T-helper 17 cell (primary cell): ENCODE data around the gene WFS1. TPM values are rescaled to one million over a fixed set of nuclear protein-coding genes. Genes with fewer than 3 reads are reported as not detected.

ENCODE experiments used
- ATAC-seq: fragments of 150-1000 bp; cut with Tn5 transposase; 2 replicates; pipeline ENCODE4 v1.10.0; 2021; ENCODE audit warnings: mild to moderate bottlenecking, moderate library complexity
- DNase-seq, 3 donors: peaks; one replicate each; pipeline versions ENCODE4 v3.0.0 to v3.0.0-alpha.2; 2020 to 2021
- H3K9me3 ChIP-seq: one replicate; pipeline ENCODE4 v1.7.0; 2013; ENCODE audit warnings: low read length, mild to moderate bottlenecking; ENCODE audit not compliant: control insufficient read depth, poor library complexity, severe bottlenecking
- H3K27ac Mint-ChIP-seq: one replicate; pipeline ENCODE4 v1.8.0; 2022; ENCODE audit warnings: mild to moderate bottlenecking, moderate library complexity, mixed read lengths
- H3K27me3 Mint-ChIP-seq: one replicate; pipeline ENCODE4 v1.8.0; 2022; ENCODE audit warnings: mixed read lengths
- H3K36me3 Mint-ChIP-seq: one replicate; pipeline ENCODE4 v1.8.0; 2022; ENCODE audit warnings: low read depth, mixed read lengths
- H3K4me1 Mint-ChIP-seq: one replicate; pipeline ENCODE4 v1.8.0; 2022; ENCODE audit warnings: mild to moderate bottlenecking, mixed read lengths
- H3K4me3 Mint-ChIP-seq: one replicate; pipeline ENCODE4 v1.8.0; 2022; ENCODE audit warnings: mild to moderate bottlenecking, moderate library complexity, mixed read lengths
- total RNA-seq, 4 donors: library from RNA in 2 of 4; stranded (reverse) in 2 of 4; gene quantifications; one replicate each; pipeline ENCODE4 v1.2.3 and lab custom pipeline; 2022 to 2026

WFS1 gene, protein sequence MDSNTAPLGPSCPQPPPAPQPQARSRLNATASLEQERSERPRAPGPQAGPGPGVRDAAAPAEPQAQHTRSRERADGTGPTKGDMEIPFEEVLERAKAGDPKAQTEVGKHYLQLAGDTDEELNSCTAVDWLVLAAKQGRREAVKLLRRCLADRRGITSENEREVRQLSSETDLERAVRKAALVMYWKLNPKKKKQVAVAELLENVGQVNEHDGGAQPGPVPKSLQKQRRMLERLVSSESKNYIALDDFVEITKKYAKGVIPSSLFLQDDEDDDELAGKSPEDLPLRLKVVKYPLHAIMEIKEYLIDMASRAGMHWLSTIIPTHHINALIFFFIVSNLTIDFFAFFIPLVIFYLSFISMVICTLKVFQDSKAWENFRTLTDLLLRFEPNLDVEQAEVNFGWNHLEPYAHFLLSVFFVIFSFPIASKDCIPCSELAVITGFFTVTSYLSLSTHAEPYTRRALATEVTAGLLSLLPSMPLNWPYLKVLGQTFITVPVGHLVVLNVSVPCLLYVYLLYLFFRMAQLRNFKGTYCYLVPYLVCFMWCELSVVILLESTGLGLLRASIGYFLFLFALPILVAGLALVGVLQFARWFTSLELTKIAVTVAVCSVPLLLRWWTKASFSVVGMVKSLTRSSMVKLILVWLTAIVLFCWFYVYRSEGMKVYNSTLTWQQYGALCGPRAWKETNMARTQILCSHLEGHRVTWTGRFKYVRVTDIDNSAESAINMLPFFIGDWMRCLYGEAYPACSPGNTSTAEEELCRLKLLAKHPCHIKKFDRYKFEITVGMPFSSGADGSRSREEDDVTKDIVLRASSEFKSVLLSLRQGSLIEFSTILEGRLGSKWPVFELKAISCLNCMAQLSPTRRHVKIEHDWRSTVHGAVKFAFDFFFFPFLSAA
- total RNA-seq, result 1 to 10 TPM; 1.7 to 2.4 TPM
- total RNA-seq (lab: John Stamatoyannopoulos, UW), result 1.9 to 2.6 reads per million in 2 donors

DNA sequence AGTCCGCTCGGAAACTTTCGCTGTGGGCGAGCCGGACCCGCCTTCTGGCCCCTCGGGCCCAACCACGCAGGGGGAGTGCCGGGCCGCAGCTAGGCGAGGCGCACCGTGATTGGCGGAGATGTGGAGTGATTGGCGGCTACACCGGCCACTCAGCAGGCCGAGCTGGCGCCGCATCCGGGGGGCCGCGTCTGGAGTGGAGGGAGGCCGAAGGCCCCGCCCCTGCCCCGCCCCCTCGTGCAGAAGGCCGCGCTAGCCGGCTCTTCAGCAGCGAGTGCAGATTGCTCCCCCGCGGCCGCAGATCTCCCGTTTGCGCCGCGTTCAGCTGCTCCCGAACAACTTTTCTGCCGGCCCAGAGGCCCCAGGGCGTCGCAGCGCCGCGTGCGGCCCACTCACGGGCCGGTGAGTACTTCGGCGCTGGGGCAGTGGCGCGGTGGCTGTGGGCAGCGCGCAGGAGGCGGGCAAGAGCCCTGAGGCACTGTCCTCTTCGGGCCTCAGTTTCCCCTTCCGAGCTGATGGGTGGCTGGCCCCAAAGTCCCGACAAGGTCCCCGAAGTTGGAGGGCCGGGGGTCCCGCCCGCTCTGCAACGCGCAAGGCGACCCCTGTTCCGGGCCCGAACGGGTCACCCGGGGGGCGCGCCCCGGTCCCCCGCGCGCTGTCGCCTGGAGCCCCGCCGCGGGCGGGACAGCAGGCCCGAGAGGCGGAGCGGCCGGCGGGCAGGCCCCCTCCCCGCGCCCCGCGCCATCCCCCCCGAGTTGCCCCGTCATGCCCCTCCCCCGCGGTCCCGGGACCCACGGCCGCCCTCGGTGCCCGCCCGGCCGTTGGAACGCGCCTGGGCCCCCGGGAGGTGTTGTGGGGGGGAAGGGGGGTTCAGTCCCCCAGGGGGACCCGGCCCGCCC lies at the start of gene WFS1:
WFS1 (plus strand) TSS at position 235 of the 896 bp plus-strand sequence. CDS start 7,606 bp downstream, outside the sequence.
- peak; percentile 100 for ATAC-seq
- peak; percentile 93 to 96 (median 95) for DNase-seq
- H3K27ac Mint-ChIP-seq, result peak within 1 kb of the TSS; percentile 6
- peak within 1 kb of the TSS; percentile 85 for H3K4me3 Mint-ChIP-seq
- peaks cover 18% of the 10 kb centered on the region for H3K4me1 Mint-ChIP-seq
- peaks cover 2% of the 10 kb centered on the region for H3K36me3 Mint-ChIP-seq
- no peaks in the 10 kb centered on the region for H3K9me3 ChIP-seq
- peaks cover 7% of the 10 kb centered on the region for H3K27me3 Mint-ChIP-seq

DNA sequence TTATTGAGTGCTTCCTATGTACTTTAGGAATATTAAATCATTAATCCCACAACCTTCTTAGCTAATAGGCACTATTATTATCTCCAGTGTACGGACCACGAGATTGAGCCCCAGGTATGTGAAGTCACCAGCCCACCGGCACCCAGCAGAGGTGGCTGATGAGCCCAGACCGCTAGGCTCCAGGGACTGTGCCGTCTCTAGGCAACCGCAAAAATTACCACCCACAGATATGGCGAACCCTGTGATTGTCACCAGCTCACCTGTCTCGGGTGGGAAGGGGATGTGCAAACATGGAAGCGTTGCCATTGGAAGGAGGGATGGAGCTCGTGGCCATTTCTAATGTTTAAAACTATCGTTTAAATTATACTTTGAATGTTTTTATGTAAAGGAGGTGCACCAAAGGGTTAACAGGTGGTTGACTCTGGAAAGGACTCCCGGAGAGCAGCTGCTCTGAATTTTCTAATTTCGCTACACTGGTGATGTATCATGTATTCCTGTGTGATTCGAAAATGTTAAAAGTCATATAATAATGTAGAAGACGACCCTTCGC lies 48.3 kb upstream of the WFS1 start:
- H3K27me3 Mint-ChIP-seq, result peaks cover 52% of the 10 kb centered on the region
- no peak for ATAC-seq
- H3K9me3 ChIP-seq, result peaks cover 2% of the 10 kb centered on the region
- H3K36me3 Mint-ChIP-seq, result no peaks in the 10 kb centered on the region
- no peak for DNase-seq
- no peak overlapping the region for H3K27ac Mint-ChIP-seq
- peak overlapping the region; percentile 19 for H3K4me3 Mint-ChIP-seq
- no peaks in the 10 kb centered on the region for H3K4me1 Mint-ChIP-seq

DNA sequence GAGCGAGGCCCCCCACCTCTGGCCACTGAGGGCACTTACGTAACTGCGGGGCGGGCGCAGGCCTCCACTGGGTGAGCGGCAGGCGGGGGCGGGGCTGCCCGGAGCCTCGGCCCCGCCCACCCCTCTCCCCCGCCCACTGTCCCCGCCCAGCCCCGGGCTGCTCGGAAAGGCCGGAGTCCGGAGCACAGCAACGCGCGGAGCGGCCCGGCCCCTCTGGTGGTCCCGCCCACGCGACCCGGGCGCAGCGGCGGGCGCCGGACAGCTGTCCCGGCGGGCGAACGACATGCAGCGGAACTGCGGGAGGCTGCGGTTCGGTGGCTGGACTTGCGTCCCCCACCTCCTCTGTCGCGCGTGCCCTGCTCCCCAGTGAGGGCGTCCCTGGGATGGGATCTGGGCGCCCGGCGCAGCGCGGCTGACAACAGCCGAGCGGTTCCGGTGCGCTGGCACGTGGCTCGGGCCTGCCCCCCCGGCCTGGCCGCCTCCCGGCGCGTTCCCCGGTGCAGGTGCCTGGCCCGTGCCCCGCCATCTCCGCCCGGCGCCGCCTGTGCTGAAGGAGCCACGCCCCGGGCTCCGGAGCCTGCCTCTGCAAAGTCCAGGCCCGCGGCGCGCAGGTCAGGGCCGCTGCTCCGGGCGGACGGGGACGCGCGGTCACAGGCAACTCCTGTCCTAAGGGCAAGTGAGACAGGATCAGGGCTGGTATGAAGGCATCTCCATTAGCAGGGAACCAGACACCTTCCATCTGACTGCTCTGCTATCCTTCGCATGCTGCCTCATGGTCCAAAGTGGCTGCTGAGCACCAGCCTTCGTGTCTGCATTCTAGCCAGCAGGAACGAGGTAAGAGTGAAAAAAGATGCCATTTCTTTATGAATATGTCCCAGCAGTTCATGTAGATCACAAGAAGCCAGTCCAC lies 47.5 kb upstream of the WFS1 start:
- peaks cover 57% of the 10 kb centered on the region for H3K27me3 Mint-ChIP-seq

DNA sequence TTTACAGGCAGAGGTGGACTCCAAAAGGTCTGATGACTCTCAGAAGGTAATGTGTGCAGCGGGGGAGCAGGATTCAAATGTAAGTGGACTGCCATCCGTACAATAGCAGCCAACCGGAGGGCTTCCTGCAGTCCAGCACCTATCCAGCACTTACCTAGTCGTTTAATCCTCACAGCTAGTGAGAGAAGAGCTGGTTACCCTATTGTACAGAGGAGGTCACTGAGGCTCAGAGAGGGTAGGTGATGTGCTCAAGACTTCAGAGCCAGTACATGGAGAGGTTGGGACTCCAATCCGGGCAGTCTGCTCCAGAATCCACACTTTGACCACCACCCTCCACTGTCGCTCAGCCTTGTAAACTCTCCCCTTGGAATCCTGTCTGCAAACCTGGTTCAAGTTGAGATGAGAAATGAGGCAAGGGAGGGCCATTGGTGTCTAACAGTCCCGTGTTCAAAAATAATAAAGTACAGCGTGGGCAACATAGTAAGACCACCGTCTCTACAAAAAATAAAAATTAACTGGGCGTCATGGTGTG lies 46.8 kb upstream of the WFS1 start:
- peaks cover 58% of the 10 kb centered on the region for H3K27me3 Mint-ChIP-seq

More for the DNA sequence above, 47.5 kb upstream of the WFS1 start:
- ATAC-seq (peak; percentile 83), DNase-seq (peak in 2 of 3 donors; percentile 16 to 29)
- H3K9me3 ChIP-seq, result peaks cover 2% of the 10 kb centered on the region
- no peak overlapping the region for H3K4me3 Mint-ChIP-seq
- H3K27ac Mint-ChIP-seq, result no peak overlapping the region
- H3K4me1 Mint-ChIP-seq, result no peaks in the 10 kb centered on the region
- H3K36me3 Mint-ChIP-seq, result no peaks in the 10 kb centered on the region

DNA sequence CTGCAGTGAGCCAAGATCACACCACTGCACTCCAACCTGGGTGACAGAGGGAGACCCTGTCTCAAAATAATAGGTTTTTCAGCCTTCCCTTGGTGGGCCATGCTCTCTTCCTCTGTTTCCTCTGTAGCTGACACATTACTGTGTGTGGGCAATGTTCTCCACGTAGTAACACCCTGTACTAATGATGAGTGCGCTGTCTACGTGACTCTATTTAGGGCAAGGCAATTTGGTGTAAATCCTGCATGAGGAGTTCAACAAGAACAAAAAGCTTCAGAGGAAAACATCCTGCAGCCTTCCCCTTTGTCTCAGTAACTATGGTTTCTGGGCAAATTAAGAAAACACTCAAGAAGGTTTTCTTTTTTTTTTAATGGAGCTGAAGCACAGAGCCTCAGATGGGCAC lies 44.9 kb upstream of the WFS1 start:
- Mint-ChIP-seq H3K36me3 (no peaks in the 10 kb centered on the region), H3K27ac (no peak overlapping the region), H3K27me3 (peaks cover 55% of the 10 kb centered on the region), H3K4me3 (no peak overlapping the region), H3K4me1 (no peaks in the 10 kb centered on the region)
- no peak for DNase-seq
- peaks cover 2% of the 10 kb centered on the region for H3K9me3 ChIP-seq
- ATAC-seq, result no peak

More for the DNA sequence above, 46.8 kb upstream of the WFS1 start:
- ATAC-seq, result no peak
- no peak for DNase-seq
- Mint-ChIP-seq H3K36me3 (no peaks in the 10 kb centered on the region), H3K4me1 (no peaks in the 10 kb centered on the region), H3K4me3 (no peak overlapping the region), H3K27ac (no peak overlapping the region)
- H3K9me3 ChIP-seq, result peaks cover 2% of the 10 kb centered on the region

DNA sequence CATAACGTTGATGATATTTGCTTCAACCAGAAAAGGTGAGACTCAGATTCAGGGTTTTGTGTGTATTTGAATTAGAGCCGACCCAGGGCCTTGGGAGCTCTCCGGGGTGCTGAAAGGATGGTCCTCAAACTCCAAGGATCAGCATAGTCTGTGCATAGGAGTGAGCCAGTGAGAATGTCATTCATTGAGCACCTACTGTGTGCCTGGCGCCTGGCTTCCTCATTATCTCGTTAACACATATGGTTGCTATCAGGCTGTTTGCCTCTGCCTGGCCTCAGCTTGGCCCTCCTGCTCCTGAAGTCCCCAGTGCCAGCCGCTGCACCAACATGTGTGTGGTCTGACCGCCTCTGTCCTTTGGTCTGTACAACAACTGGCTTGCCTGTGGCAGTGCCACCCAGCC lies 44.2 kb upstream of the WFS1 start:
- Mint-ChIP-seq H3K27me3 (peaks cover 54% of the 10 kb centered on the region), H3K27ac (no peak overlapping the region), H3K36me3 (no peaks in the 10 kb centered on the region), H3K4me1 (no peaks in the 10 kb centered on the region), H3K4me3 (no peak overlapping the region)
- DNase-seq, result no peak
- H3K9me3 ChIP-seq, result peaks cover 2% of the 10 kb centered on the region
- no peak for ATAC-seq

DNA sequence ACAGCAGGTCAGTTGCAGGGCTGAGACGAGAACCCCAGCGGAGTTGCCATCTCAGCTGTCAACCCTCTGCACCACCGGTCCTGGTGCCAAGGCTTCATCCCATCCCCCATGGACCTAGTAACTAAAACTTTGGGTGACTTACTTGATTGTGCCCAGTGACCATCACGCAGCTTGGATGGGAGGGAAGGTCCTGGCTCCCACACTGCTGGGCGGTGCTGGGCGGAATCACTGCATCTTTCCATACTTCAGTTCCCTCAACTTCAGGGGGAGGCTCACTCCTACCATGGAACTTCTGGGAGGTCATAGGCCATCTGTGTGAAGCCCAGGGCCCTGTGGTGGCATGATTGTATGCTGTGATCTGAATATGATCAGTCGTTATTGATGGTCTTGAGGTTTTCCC lies 43.1 kb upstream of the WFS1 start:
- Mint-ChIP-seq H3K27me3 (peaks cover 52% of the 10 kb centered on the region), H3K4me3 (no peak overlapping the region), H3K27ac (no peak overlapping the region), H3K36me3 (no peaks in the 10 kb centered on the region), H3K4me1 (no peaks in the 10 kb centered on the region)
- ATAC-seq, result no peak
- no peak for DNase-seq
- H3K9me3 ChIP-seq, result peaks cover 2% of the 10 kb centered on the region

DNA sequence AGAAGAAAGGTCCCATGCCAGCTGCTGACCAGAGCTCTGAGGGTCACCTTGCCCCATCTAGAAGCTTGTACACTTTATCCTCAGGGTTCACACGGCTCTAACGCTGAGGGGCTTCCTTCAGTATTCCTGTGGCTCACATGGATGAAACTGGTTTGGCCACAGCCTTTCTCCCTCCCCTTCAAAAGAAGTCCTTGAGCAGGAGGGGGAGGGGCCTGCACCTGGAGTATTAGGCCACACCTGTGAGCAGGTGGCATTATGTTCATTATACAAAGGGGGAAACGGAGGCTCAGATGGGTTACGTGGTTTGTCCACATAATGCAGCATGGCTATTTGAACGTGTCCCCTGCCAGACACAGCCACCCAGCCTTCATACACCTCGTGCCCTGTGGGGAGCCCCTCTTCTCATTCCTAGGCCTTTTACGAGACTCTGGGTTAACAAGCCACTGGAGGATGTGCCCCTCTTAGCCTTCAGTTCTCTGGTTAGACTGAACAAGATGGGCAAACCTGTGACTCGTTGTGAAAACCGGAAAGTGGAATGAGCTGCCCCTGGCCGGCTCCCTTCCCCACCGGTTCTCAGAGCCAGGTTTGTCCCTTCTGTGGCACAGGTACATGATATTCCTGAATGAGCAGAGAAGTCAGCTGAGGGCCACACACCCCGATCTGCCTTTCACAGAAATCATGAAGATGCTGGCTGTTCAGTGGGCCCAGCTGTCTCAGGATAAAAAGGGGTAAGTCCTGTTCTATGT lies 42.1 kb upstream of the WFS1 start:
- Mint-ChIP-seq H3K27ac (no peak overlapping the region), H3K27me3 (peaks cover 49% of the 10 kb centered on the region)

DNA sequence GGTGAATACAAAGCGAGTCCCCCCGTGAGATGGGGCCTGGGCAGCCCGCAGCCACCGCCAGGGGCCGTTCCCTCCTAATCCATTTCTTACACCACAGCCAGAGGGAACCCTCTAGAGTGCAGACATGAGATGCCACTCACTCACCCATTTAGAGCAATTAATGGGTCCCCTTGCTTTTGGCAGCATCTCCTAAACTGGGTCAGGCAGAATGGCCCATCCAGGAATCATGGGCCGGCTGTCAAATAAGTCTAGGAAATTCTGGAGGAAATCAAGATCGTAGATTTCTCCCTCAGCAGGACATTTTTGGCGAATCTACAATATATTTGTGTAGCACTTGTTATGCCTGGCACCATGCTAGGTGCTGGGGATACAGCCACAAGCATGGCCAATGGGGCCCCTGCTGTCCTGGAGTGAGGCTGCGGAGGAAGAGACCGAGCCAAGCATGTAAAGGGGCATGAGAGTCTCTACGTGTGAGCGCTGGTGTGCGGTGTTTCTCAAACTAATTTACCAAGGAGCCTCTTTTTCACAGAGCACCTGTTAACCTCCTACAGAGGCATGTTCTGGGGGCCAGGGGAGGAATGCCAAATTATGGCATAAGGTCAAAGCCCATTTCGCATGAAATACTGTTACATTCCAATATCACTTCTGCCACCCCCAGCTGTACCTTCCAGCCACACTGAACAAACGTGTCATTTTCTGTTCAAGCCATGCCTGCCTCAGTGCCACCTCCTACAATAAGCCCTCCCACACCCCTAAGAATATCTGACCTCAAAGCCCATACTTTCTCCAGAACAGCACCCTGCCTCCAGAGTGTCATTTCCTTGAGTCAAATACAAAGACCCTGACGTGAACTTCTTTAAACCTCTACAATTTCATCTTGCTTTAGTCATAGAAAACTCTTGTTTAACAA lies 41.2 kb upstream of the WFS1 start:
- no peak overlapping the region for H3K4me3 Mint-ChIP-seq
- H3K27me3 Mint-ChIP-seq, result peaks cover 42% of the 10 kb centered on the region
- DNase-seq, result no peak
- no peaks in the 10 kb centered on the region for H3K4me1 Mint-ChIP-seq
- H3K27ac Mint-ChIP-seq, result no peak overlapping the region
- no peaks in the 10 kb centered on the region for H3K9me3 ChIP-seq
- H3K36me3 Mint-ChIP-seq, result no peaks in the 10 kb centered on the region
- ATAC-seq, result no peak

More for the DNA sequence above, 42.1 kb upstream of the WFS1 start:
- H3K36me3 Mint-ChIP-seq, result no peaks in the 10 kb centered on the region
- ATAC-seq (no peak), DNase-seq (no peak)
- H3K4me1 Mint-ChIP-seq, result no peaks in the 10 kb centered on the region
- peaks cover 2% of the 10 kb centered on the region for H3K9me3 ChIP-seq
- no peak overlapping the region for H3K4me3 Mint-ChIP-seq

DNA sequence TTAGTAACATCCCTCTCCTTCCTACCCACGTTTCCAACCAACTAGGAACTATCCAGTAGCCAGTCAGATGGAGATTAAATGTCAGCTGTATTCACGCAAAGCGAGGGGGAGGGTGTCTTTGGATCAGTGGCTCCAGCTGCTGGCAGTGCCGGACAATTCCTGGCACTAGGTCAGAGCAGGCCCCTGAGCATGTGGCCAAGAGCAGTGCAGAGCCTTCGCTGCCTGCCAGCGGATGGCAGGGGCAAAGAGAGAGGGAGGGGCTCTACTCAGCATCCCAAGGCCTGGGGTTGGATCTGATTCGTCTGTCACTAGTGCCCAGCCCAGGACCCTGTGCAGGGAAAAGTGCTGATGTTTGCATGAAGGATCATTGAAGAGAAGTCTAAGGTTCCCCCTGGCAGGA lies 40.6 kb upstream of the WFS1 start:
- H3K4me3 Mint-ChIP-seq, result no peak overlapping the region
- H3K4me1 Mint-ChIP-seq, result no peaks in the 10 kb centered on the region
- no peaks in the 10 kb centered on the region for H3K36me3 Mint-ChIP-seq
- H3K9me3 ChIP-seq, result no peaks in the 10 kb centered on the region
- H3K27me3 Mint-ChIP-seq, result peaks cover 36% of the 10 kb centered on the region
- no peak for DNase-seq
- ATAC-seq, result no peak
- H3K27ac Mint-ChIP-seq, result no peak overlapping the region
